HG02870 (cell line): ENCODE measurements around the gene DPY19L2.
"Not testable (repeated sequence)": the region's sequence is repeated elsewhere in the genome, so short reads cannot be mapped to it uniquely, and the experiment has no call there.

ENCODE experiments used
- ATAC-seq: cut with Tn5 transposase; IDR thresholded peaks from one replicate; pipeline ENCODE4 v1.9.1; 2021; ENCODE audit warnings: mild to moderate bottlenecking, moderate library complexity; ENCODE audit not compliant: unreplicated experiment

The DPY19L2 gene

GRCh38 chr12:63668028-63668799 lies at the start of gene DPY19L2:
TSS of gene DPY19L2 (minus strand) at chr12:63668493. CDS start at chr12:63668393, 100 bp downstream.
- ATAC-seq = peak; percentile 83

- peak; percentile 35 for ATAC-seq
These were observed 48.6 kb upstream of the DPY19L2 start for GRCh38 chr12:63716891-63717290.

GRCh38 chr12:63715107-63715625 lies 46.9 kb upstream of the DPY19L2 start:
- ATAC-seq = not testable (repeated sequence)

- not testable (repeated sequence) for ATAC-seq
These were observed 46.1 kb upstream of the DPY19L2 start for GRCh38 chr12:63714409-63714808.

GRCh38 chr12:63713681-63714075 lies 45.4 kb upstream of the DPY19L2 start:
- not testable (repeated sequence) for ATAC-seq

GRCh38 chr12:63712979-63713680 lies 44.8 kb upstream of the DPY19L2 start:
- ATAC-seq = not testable (repeated sequence)

- ATAC-seq = peak; percentile 44
These were observed 44.2 kb upstream of the DPY19L2 start for GRCh38 chr12:63712376-63712974.

- not testable (repeated sequence) for ATAC-seq
These were observed 43.0 kb upstream of the DPY19L2 start for GRCh38 chr12:63711339-63711738.

- ATAC-seq = no peak
These were observed 38.0 kb upstream of the DPY19L2 start for GRCh38 chr12:63706336-63706735.

GRCh38 chr12:63699678-63700382 lies 31.5 kb upstream of the DPY19L2 start:
- ATAC-seq = peak; percentile 66

- not testable (repeated sequence) for ATAC-seq
These were observed 30.7 kb upstream of the DPY19L2 start for GRCh38 chr12:63699011-63699410.

GRCh38 chr12:63690837-63691236 lies 22.5 kb upstream of the DPY19L2 start:
- ATAC-seq = not testable (repeated sequence)

GRCh38 chr12:63689141-63689540 lies 20.8 kb upstream of the DPY19L2 start:
- not testable (repeated sequence) for ATAC-seq

GRCh38 chr12:63686623-63687022 lies 18.3 kb upstream of the DPY19L2 start:
- not testable (repeated sequence) for ATAC-seq

GRCh38 chr12:63685789-63686188 lies 17.5 kb upstream of the DPY19L2 start:
- not testable (repeated sequence) for ATAC-seq

GRCh38 chr12:63682617-63683016 lies 14.3 kb upstream of the DPY19L2 start:
- not testable (repeated sequence) for ATAC-seq

- not testable (repeated sequence) for ATAC-seq
These were observed 12.5 kb upstream of the DPY19L2 start for GRCh38 chr12:63680758-63681157.

GRCh38 chr12:63672550-63672949 lies 4.3 kb upstream of the DPY19L2 start:
- ATAC-seq = not testable (repeated sequence)

GRCh38 chr12:63669936-63670335 lies 1.6 kb upstream of the DPY19L2 start:
- ATAC-seq = not testable (repeated sequence)

GRCh38 chr12:63669427-63669826 lies 1.1 kb upstream of the DPY19L2 start:
- not testable (repeated sequence) for ATAC-seq
